K562 (cell line): ENCODE data around the gene WDR62. TPM values are rescaled to one million over a fixed set of nuclear protein-coding genes. Genes with fewer than 3 reads are reported as not detected.

Experiments
- ATAC-seq: fragments of 200-7000 bp; cut with Tn5 transposase; 3 replicates; pipeline ENCODE4 v1.9.1; 2020; ENCODE audit warnings: moderate library complexity
- BruUV-seq: library from RNA; stranded (reverse); fragments of 400-500 nt; replicated peaks from 2 replicates; lab custom pipeline; 2021; lab: Mats Ljungman, UMichigan
- CTCF ChIA-PET: fragments of 300-600 bp; formaldehyde crosslinking; extraction: SDS; loops from one replicate; lab custom pipeline; 2021; ENCODE audit warnings: low intra/inter-chr PET ratio; lab: Yijun Ruan, JAX
- POLR2A ChIA-PET: fragments of 300-600, 350-650 bp; sonication (Branson Sonifier 250); formaldehyde crosslinking; extraction: SDS; loops from one replicate; lab custom pipeline; 2021; ENCODE audit warnings: antibody characterized with exemption, inconsistent platforms; lab: Yijun Ruan, JAX
- DNase-seq, 4 experiments: peaks; one replicate each; pipeline versions ENCODE4 v3.0.0 to v3.0.0-alpha.2; 2011 to 2018; ENCODE audit warnings: low spot score in 3 of 4, mixed read lengths in 3 of 4; ENCODE audit errors: extremely low read depth in 1 of 4
- FAIRE-seq: peaks from 2 replicates; lab custom pipeline; 2011; peaks lifted over from hg19 to GRCh38; lab: Jason Lieb, UNC
- H2AFZ ChIP-seq: 2 replicates; pipeline ENCODE4 v1.6.0; 2011; ENCODE audit warnings: low read depth, low read length, control low read depth, inconsistent platforms
- H3K27ac ChIP-seq: fragments of 200-600 bp; 3 replicates; pipeline ENCODE4 v1.8.0; 2011; ENCODE audit warnings: low read depth, mild to moderate bottlenecking, control low read depth, inconsistent platforms, low read length, moderate library complexity, mixed read lengths; ENCODE audit errors: extremely low read depth
- H3K27me3 ChIP-seq, 2 experiments: fragments of 300-600 bp in 1 of 2; 2 replicates in 1 of 2; 3 replicates in 1 of 2; pipeline versions ENCODE4 v1.6.0 to v1.8.0; 2011; ENCODE audit warnings: inconsistent platforms in 2 of 2, low read length in 2 of 2, mild to moderate bottlenecking in 1 of 2, mixed read lengths in 1 of 2, moderate library complexity in 1 of 2; ENCODE audit not compliant: control insufficient read depth in 2 of 2, insufficient read depth in 2 of 2
- H3K36me3 ChIP-seq: fragments of 300-600 bp; 3 replicates; pipeline ENCODE4 v1.8.0; 2011; ENCODE audit warnings: mild to moderate bottlenecking, low read length, inconsistent platforms; ENCODE audit not compliant: control insufficient read depth, insufficient read depth
- H3K4me1 ChIP-seq, 2 experiments: fragments of 200-600 bp in 1 of 2; replicated peaks in 1 of 2; 2 replicates in 1 of 2; 3 replicates in 1 of 2; pipeline versions ENCODE4 v1.5.1 to v1.8.0; 2011; ENCODE audit warnings: inconsistent platforms in 2 of 2, low read length in 2 of 2, mild to moderate bottlenecking in 1 of 2, mixed read lengths in 1 of 2, moderate library complexity in 1 of 2; ENCODE audit not compliant: control insufficient read depth in 2 of 2, insufficient read depth in 2 of 2
- H3K4me2 ChIP-seq: 2 replicates; pipeline ENCODE4 v1.6.1; 2011; ENCODE audit warnings: low read length, control low read depth, inconsistent platforms, mixed read lengths; ENCODE audit not compliant: insufficient read depth
- H3K4me3 ChIP-seq: fragments of 200-600 bp; sonication (generic), shearing (Covaris generic); 2 replicates; pipeline ENCODE4 v1.5.1; 2016; ENCODE audit warnings: control low read depth, inconsistent platforms
- H3K79me2 ChIP-seq: fragments of 200-600 bp; 3 replicates; pipeline ENCODE4 v1.8.0; 2011; ENCODE audit warnings: low read length, inconsistent platforms; ENCODE audit not compliant: control insufficient read depth, insufficient read depth
- H3K9ac ChIP-seq, 2 experiments: 2 replicates each; pipeline versions ENCODE4 v1.6.0 to v1.6.1; 2011; ENCODE audit warnings: low read depth in 2 of 2, low read length in 2 of 2, control low read depth in 1 of 2, inconsistent platforms in 1 of 2, mild to moderate bottlenecking in 1 of 2, mixed read lengths in 1 of 2; ENCODE audit not compliant: insufficient read depth in 1 of 2
- H3K9me1 ChIP-seq: one replicate; pipeline ENCODE4 v1.6.0; 2011; ENCODE audit warnings: inconsistent platforms, mild to moderate bottlenecking, low read length, moderate library complexity; ENCODE audit not compliant: control insufficient read depth, insufficient read depth
- H3K9me3 ChIP-seq: replicated peaks from 2 replicates; pipeline ENCODE4 v1.5.1; 2011; ENCODE audit warnings: low read depth, low read length, inconsistent platforms; ENCODE audit not compliant: control insufficient read depth, insufficient read depth
- H4K20me1 ChIP-seq: replicated peaks from 2 replicates; pipeline ENCODE4 v1.6.1; 2011; ENCODE audit warnings: low read length, inconsistent platforms, mixed read lengths; ENCODE audit not compliant: control insufficient read depth, insufficient read depth
- GATA2 ChIP-seq: sonication (generic); formaldehyde crosslinking; IDR thresholded peaks from 2 replicates; pipeline ENCODE4 v1.4.0; 2020; ENCODE audit warnings: mild to moderate bottlenecking, missing genetic modification reagents
- HDAC1 ChIP-seq, 2 experiments: fragments of 450-650 bp; IDR thresholded peaks; 2 replicates each; pipeline ENCODE4 v1.6.1; 2016 to 2017; ENCODE audit warnings: inconsistent platforms in 1 of 2, mild to moderate bottlenecking in 1 of 2, moderate library complexity in 1 of 2
- MCM3 ChIP-seq: fragments of 450-650 bp; IDR thresholded peaks from 2 replicates; pipeline ENCODE4 v1.6.1; 2016
- MGA ChIP-seq: fragments of 450-650 bp; IDR thresholded peaks from 2 replicates; pipeline ENCODE4 v1.6.1; 2016; ENCODE audit warnings: mild to moderate bottlenecking, moderate library complexity
- NRF1 ChIP-seq, 2 experiments: fragments of 450-650 bp; IDR thresholded peaks in 1 of 2; conservative IDR thresholded peaks in 1 of 2; 2 replicates each; pipeline ENCODE4 v1.6.1; 2014; ENCODE audit warnings: mild to moderate bottlenecking in 2 of 2
- TBL1XR1 ChIP-seq, 2 experiments: IDR thresholded peaks; 2 replicates each; pipeline ENCODE4 v1.6.1; 2012; ENCODE audit warnings: improper control_type of control experiment in 2 of 2, low read length in 2 of 2, mild to moderate bottlenecking in 1 of 2
- ZNF263 ChIP-seq: sonication (generic); formaldehyde crosslinking; IDR thresholded peaks from 2 replicates; pipeline ENCODE4 v1.8.0; 2022; ENCODE audit warnings: mild to moderate bottlenecking, missing genetic modification reagents, borderline replicate concordance
- WGBS: fragments of 100-300 bp; shearing (Covaris generic); methylation state at CpG from one replicate; pipeline ENCODE4 v1.1.6; 2016; ENCODE audit warnings: low coverage, mixed read lengths; ENCODE audit not compliant: insufficient coverage; ENCODE audit errors: missing lambda C conversion rate; 5-methylcytosine and 5-hydroxymethylcytosine counted together
- in situ Hi-C: fragments of 300-500 bp; cut with MboI; formaldehyde crosslinking; loops from 4 replicates; pipeline ENCODE4 v1.15.0; 2018; ENCODE audit warnings: inconsistent platforms, mixed read lengths
- intact Hi-C: fragments of 100-400 bp; cut with micrococcal nuclease; formaldehyde crosslinking; loops from 2 replicates; pipeline ENCODE4 v1.14.2; 2022
- polyA plus RNA-seq, 8 experiments: library from polyadenylated mRNA; depleted of rRNA in 4 of 8; stranded (reverse) in 5 of 8; unstranded in 3 of 8; fragments of >200 nt; fragmentation: Nextera tagmentation in 2 of 8; fragmentation: Illumina TruSeq in 1 of 8; extraction: Ambion mirVana in 2 of 8; extraction: Trizol in 1 of 8; gene quantifications; 2 replicates each; pipeline versions ENCODE4 v1.2.1 to v1.2.3, GENCODE V29; 2011 to 2014; ENCODE audit warnings: inconsistent platforms in 1 of 8, missing spikeins in 1 of 8
- total RNA-seq, 7 experiments: library from RNA; depleted of rRNA in 6 of 7; stranded (reverse); fragments of >200 nt in 6 of 7; fragmentation: Illumina TruSeq in 2 of 7; extraction: Trizol in 2 of 7; gene quantifications; 2 replicates each; pipeline versions ENCODE4 v1.2.1 to v1.2.3, GENCODE V29; 2011 to 2021; ENCODE audit warnings: low replicate concordance in 1 of 7

Gene WDR62
- total and polyA plus RNA-seq, 9 of the 15 experiments (the other 6 are each of a cell fraction or from before 2014, with no cell fraction given), result 0.35 to 32.8 (median 14.4) TPM

- Histone ChIP-seq H3K9me3 (no peaks in the 10 kb centered on the region), H3K4me3 (no peak overlapping the region), H3K4me1 (peaks cover 15 to 54% of the 10 kb centered on the region in 2 experiments; a peak in 4 of 5 replicates), H2AFZ (no peak overlapping the region), H3K79me2 (no peaks in the 10 kb centered on the region), H3K9me1 (peaks cover 8% of the 10 kb centered on the region), H3K27ac (peak overlapping the region; percentile 31; the same call in 1 of the 3 replicates), H3K36me3 (peaks cover 78% of the 10 kb centered on the region), H4K20me1 (no peaks in the 10 kb centered on the region), H3K4me2 (peak overlapping the region; percentile 60; the same call in 1 of the 2 replicates), H3K27me3 (no peaks in the 10 kb centered on the region), H3K9ac (peak overlapping the region; percentile 20 to 84; a peak in 3 of 4 replicates)
- DNase-seq, result peak; percentile 69 to 90 (median 82)
- CTCF ChIA-PET, result no interaction called here
- intact Hi-C loops, result no loop called here
- POLR2A ChIA-PET, result interaction anchor here (0.6 to 3.5 kb wide), 7 partner anchors 9 to 53 kb away, joined by 3 to 10 read pairs (median 4); partner anchors contain the start of gene POLR2I
- ATAC-seq, result peak; percentile 93
- BruUV-seq, result no TSS peak
- FAIRE-seq, result peak; percentile 97
- WGBS, result 44% methylated on average over 12 of the region's 12 CpGs
- in situ Hi-C loops, result no loop called here
- TF ChIP-seq GATA2 (peak; percentile 48; the same call in 1 of the 2 replicates), TBL1XR1 (IDR thresholded peaks at IDR 0.05; ENCODE audit: low read length in 2 of 2) (0 out of 4 replicates have a peak, but pooled peaks of 1 of the 2 experiments have one; percentile 16), MGA (peak; percentile 61), MCM3 (no peak), NRF1 (conservative IDR thresholded peaks at IDR 0.05 in 1 of 2, IDR thresholded peaks at IDR 0.05 in 1 of 2) (peak; percentile 24 to 35; a peak in 1 of 4 replicates), ZNF263 (CRISPR knock-in tag) (peak; percentile 75; the same call in 1 of the 2 replicates), HDAC1 (IDR thresholded peaks at IDR 0.05) (peak in 1 of 2 experiments; percentile 74; a peak in 1 of 4 replicates)
These were observed 49.3 kb downstream of the WDR62 start for GRCh38 chr19:36103842-36104552.
